Progenitor cell of endocrine pancreas (in vitro differentiated cells): ENCODE results near the gene CALML4. TPM values are rescaled to one million over a fixed set of nuclear protein-coding genes. Genes with fewer than 3 reads are reported as not detected.
"Not testable (repeated sequence)": the region's sequence is repeated elsewhere in the genome, so short reads cannot be mapped to it uniquely, and the experiment has no call there.

Experiments
- DNase-seq: peaks from one replicate; pipeline ENCODE4 v3.0.0; 2021; ENCODE audit warnings: low spot score; ENCODE audit not compliant: unreplicated experiment
- H3K27ac Mint-ChIP-seq: 2 replicates; pipeline ENCODE4 v1.8.0; 2021; ENCODE audit warnings: mild to moderate bottlenecking, moderate library complexity, mixed read lengths
- H3K27me3 Mint-ChIP-seq: 2 replicates; pipeline ENCODE4 v1.8.0; 2021; ENCODE audit warnings: mixed read lengths
- H3K36me3 Mint-ChIP-seq: 2 replicates; pipeline ENCODE4 v1.8.0; 2022; ENCODE audit warnings: mixed read lengths; ENCODE audit not compliant: insufficient read depth
- H3K4me1 Mint-ChIP-seq: 2 replicates; pipeline ENCODE4 v1.8.0; 2021; ENCODE audit warnings: low read depth, mixed read lengths
- H3K4me3 Mint-ChIP-seq: 2 replicates; pipeline ENCODE4 v1.8.0; 2021; ENCODE audit warnings: low read depth, mild to moderate bottlenecking, moderate library complexity, mixed read lengths
- H3K9me3 Mint-ChIP-seq: 2 replicates; pipeline ENCODE4 v1.8.0; 2021; ENCODE audit warnings: low read depth, mixed read lengths
- total RNA-seq: library from RNA; stranded (reverse); gene quantifications from 2 replicates; pipeline ENCODE4 v1.2.1, GENCODE V29; 2021
- TF ChIP-seq, protein P1 (sequence below): fragments of 200-600 bp; sonication (generic); IDR thresholded peaks from one replicate; pipeline ENCODE4 v1.5.0; 2021; ENCODE audit warnings: antibody characterized with exemption, mild to moderate bottlenecking; ENCODE audit not compliant: unreplicated experiment

The CALML4 gene
- total RNA-seq, 1 donor from 2014 or later = 9.7 TPM

DNA sequence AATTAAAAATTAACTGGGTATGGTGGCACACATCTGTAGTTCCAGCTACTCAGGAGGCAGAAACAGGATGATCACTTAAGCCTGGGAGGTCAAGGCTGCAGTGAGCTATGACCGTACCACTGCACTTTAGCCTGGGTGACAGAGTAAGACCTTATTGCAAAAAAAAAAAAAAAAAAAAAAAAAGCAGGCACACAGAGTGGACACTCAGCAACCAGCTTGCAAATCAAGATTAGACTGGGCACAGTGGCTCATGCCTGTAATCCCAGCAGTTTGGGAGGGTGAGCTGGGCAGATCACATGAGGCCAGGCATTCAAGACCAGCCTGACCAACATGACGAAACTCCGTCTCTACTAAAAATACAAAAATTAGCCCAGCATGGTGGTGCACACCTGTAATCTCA lies 19.0 kb upstream of the CALML4 start:
- Mint-ChIP-seq H3K4me1 (peaks cover 12% of the 10 kb centered on the region), H3K36me3 (peaks cover 6% of the 10 kb centered on the region), H3K27me3 (no peaks in the 10 kb centered on the region), H3K27ac (no peak overlapping the region), H3K4me3 (no peak overlapping the region), H3K9me3 (no peaks in the 10 kb centered on the region)
- TF ChIP-seq, protein P1, sequence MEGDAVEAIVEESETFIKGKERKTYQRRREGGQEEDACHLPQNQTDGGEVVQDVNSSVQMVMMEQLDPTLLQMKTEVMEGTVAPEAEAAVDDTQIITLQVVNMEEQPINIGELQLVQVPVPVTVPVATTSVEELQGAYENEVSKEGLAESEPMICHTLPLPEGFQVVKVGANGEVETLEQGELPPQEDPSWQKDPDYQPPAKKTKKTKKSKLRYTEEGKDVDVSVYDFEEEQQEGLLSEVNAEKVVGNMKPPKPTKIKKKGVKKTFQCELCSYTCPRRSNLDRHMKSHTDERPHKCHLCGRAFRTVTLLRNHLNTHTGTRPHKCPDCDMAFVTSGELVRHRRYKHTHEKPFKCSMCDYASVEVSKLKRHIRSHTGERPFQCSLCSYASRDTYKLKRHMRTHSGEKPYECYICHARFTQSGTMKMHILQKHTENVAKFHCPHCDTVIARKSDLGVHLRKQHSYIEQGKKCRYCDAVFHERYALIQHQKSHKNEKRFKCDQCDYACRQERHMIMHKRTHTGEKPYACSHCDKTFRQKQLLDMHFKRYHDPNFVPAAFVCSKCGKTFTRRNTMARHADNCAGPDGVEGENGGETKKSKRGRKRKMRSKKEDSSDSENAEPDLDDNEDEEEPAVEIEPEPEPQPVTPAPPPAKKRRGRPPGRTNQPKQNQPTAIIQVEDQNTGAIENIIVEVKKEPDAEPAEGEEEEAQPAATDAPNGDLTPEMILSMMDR = no peak
- no peak for DNase-seq

DNA sequence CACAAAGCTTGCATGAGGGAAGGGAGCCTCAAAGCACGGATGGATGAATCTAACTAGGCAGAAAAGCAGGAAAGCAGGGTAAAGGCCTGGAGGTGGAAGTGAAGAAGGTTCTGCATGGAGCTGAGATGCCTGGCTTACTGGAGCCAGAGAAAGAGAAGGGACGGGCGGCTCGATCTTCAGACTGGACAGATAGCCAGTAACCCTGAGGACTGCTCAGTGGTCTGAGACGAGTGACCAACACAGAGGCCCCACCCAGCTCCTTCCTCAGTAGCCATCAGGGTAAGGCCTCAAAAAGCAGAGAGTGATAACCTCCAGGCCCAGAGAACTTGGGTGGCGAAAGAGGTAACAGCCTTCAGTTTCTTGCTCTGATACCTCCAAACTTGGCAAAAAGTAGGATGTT lies 18.0 kb upstream of the CALML4 start:
- Mint-ChIP-seq H3K4me1 (peaks cover 5% of the 10 kb centered on the region), H3K9me3 (no peaks in the 10 kb centered on the region), H3K27ac (no peak overlapping the region), H3K27me3 (no peaks in the 10 kb centered on the region), H3K36me3 (peaks cover 9% of the 10 kb centered on the region), H3K4me3 (no peak overlapping the region)
- TF ChIP-seq, protein P1 = no peak
- DNase-seq = no peak

DNA sequence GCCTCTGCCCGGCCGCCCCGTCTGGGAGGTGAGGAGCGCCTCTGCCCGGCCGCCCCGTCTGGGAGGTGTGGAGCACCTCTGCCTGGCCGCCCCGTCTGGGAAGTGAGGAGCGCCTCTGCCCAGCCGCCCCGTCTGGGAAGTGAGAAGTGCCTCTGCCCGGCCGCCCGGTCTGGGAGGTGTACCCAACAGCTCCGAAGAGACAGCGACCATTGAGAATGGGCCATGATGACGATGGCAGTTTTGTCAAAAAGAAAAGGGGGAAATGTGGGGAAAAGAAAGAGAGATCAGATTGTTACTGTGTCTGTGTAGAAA lies 17.3 kb upstream of the CALML4 start:
- peaks cover 11% of the 10 kb centered on the region for H3K36me3 Mint-ChIP-seq
- not testable (repeated sequence) for H3K27ac Mint-ChIP-seq, H3K4me3 Mint-ChIP-seq, H3K4me1 Mint-ChIP-seq, H3K27me3 Mint-ChIP-seq, H3K9me3 Mint-ChIP-seq, DNase-seq

DNA sequence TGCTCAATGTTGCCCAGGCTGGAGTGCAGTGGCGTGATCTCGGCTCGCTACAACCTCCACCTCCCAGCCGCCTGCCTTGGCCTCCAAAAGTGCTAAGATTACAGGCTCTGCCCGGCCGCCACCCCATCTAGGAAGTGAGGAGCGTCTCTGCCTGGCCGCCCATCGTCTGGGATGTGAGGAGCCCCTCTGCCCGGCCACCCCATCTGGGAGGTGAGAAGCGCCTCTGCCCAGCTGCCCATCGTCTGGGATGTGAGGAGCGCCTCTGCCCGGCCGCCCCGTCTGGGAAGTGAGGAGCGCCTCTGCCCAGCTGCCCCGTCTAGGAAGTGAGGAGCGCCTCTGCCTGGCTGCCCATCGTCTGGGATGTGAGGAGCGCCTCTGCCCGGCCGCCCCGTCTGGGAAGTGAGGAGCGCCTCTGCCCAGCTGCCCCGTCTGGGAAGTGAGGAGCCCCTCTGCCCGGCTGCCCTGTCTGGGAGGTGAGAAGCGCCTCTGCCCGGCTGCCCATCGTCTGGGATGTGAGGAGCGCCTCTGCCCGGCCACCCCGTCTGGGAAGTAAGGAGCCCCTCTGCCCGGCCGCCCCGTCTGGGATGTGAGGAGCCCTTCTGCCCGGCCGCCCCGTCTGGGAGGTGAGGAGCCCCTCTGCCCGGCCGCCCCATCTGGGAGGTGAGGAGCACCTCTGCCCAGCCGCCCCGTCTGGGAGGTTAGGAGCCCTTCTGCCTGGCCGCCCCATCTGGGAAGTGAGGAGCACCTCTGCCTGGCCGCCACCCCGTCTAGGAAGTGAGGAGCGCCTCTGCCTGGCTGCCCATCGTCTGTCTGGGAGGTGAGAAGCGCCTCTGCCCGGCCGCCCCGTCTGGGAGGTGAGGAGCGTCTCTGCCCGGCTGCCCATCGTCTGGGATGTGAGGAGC lies 16.6 kb upstream of the CALML4 start:
- H3K27ac Mint-ChIP-seq, DNase-seq, H3K4me1 Mint-ChIP-seq, H3K27me3 Mint-ChIP-seq, H3K9me3 Mint-ChIP-seq, H3K4me3 Mint-ChIP-seq: not testable (repeated sequence)
- H3K36me3 Mint-ChIP-seq = peaks cover 12% of the 10 kb centered on the region

DNA sequence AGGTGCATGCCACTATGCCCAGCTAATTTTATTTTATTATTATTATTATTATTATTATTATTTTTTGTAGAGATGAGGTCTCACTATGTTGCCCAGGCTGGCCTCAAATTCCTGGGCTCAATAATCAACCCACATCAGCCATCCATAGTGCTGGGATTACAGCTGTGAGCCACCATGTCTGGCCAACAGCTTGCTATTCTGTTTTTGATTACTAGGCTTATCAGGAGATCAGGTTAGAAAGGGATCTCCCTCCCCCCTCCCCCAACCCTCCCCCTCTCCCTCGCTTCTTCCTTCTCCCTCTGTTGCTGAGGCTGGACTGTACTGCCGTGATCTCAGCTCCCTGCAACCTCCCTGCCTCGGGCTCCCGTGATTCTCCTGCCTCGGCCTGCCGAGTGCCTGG lies 15.8 kb upstream of the CALML4 start:
- no peaks in the 10 kb centered on the region for H3K27me3 Mint-ChIP-seq
- H3K36me3 Mint-ChIP-seq = peaks cover 15% of the 10 kb centered on the region
- no peaks in the 10 kb centered on the region for H3K9me3 Mint-ChIP-seq
- H3K27ac Mint-ChIP-seq = no peak overlapping the region
- H3K4me3 Mint-ChIP-seq = no peak overlapping the region
- no peak for DNase-seq
- TF ChIP-seq, protein P1 = no peak
- H3K4me1 Mint-ChIP-seq = peaks cover 3% of the 10 kb centered on the region

GRCh38 chr15:68220489-68220888 lies 15.4 kb upstream of the CALML4 start:
- no peak overlapping the region for H3K4me3 Mint-ChIP-seq
- no peaks in the 10 kb centered on the region for H3K27me3 Mint-ChIP-seq
- H3K36me3 Mint-ChIP-seq = peaks cover 15% of the 10 kb centered on the region
- H3K9me3 Mint-ChIP-seq = no peaks in the 10 kb centered on the region
- no peak overlapping the region for H3K27ac Mint-ChIP-seq
- no peak for DNase-seq
- peaks cover 3% of the 10 kb centered on the region for H3K4me1 Mint-ChIP-seq
- TF ChIP-seq, protein P1 = no peak
